T-helper 9 cell (primary cell): Measurements from ENCODE around the gene SLC34A3.
"Not testable (repeated sequence)": the region's sequence is repeated elsewhere in the genome, so short reads cannot be mapped to it uniquely, and the experiment has no call there.

Experiments used
- DNase-seq: peaks from one replicate; pipeline ENCODE4 v3.0.0-alpha.2; 2020

SLC34A3 gene

GRCh38 chr9:137243626-137244485, 13.2 kb downstream of the SLC34A3 start:
- no peak for DNase-seq

DNA sequence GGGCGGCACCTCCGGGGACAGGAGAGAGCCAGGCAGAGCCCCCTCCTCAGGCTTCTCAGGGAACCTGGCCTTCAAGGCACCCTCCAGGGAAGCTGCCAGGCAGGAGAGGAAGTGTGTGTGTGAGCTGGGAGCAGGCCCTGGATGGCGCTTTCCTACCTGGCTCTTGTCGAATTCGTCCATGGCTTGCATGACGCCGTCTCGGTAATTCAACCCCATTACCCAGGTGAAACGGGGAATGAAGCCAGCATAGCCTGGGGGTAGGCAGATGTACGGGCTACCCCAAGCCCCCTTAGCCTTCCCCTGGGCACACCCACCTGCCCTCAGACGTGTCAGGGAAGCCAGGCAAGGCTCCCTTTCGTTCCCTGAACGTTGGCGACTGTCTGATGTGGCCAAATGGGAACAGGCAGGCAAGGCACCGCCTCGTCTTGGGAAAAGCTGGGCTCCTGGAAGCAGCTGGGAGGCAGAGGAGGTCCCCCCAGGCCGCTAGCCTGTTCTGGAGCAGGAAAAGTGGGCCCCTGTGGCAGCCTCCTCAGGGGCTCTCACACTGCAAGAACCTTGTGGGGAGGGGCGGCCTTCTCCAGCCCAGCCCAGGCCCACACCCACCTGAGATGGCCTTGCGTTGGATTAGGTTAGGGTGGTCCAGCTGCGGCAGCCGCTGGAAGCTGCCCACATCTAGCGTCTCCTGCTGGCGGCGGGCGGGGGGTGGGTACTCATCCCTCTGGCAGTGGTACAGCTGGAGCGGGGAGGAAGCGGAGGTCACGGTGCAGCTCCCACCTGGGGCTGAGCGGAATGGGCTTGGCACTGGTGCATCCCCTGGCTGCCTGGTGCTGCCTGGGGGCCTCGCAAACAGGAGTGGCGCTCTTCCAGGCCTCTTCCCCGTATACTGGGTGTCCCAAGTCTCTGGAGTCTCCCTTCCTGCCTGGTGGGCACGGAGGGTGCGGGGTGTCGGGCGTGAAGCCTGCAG, 14.1 kb downstream of the SLC34A3 start:
- DNase-seq = no peak

GRCh38 chr9:137245450-137246421, 15.0 kb downstream of the SLC34A3 start:
- DNase-seq = no peak

DNA sequence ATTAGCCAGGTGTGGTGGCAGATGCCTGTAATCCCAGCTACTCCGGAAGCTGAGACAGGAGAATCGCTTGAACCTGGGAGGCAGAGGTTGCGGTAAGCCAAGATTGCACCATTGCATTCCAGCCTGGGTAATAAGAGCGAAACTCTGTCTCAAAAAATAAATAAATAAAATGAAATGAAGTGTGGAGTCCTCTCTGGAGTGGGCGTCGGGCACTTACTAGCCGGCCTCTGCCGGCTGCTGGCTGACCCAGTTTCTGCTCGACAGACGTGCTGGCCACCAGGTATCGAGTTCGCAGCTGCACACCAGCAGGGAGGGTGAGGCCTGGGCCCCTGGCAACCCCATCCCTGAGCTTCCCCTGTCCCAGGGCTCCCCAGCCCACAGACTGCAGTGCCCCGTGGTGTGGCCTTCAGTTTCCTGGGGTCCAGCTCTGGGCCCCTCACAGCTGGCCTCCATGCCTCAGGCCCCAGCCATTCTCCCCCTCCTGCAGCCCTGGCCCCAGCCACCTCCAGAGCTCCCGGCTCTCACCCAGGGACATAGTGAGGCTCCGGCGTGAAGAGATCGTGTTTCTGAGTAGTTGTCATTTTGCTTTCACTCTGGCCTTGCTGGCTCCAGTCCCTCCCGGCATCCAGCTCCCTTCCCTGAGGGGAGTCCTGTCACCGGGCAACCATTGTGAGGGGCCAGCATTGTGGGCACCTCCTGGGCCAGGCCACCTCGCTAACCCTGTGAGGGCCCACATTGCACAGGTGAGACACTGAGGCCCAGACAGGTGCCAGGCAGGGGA, 16.6 kb downstream of the SLC34A3 start:
- DNase-seq = no peak

DNA sequence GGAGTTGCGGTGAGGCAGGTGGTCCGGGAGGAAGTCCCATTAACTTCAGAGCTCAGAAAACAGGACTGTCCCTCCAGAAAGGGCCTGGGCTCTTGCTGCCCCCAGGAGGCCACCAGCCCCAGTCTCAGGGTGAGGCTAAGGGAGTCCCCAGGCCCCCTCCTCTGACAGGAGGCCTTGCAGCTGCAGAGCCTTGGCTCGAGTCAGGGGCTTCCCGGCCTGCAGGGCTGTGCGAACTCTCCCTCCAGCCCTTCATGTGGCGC, 17.1 kb downstream of the SLC34A3 start:
- DNase-seq = no peak

DNA sequence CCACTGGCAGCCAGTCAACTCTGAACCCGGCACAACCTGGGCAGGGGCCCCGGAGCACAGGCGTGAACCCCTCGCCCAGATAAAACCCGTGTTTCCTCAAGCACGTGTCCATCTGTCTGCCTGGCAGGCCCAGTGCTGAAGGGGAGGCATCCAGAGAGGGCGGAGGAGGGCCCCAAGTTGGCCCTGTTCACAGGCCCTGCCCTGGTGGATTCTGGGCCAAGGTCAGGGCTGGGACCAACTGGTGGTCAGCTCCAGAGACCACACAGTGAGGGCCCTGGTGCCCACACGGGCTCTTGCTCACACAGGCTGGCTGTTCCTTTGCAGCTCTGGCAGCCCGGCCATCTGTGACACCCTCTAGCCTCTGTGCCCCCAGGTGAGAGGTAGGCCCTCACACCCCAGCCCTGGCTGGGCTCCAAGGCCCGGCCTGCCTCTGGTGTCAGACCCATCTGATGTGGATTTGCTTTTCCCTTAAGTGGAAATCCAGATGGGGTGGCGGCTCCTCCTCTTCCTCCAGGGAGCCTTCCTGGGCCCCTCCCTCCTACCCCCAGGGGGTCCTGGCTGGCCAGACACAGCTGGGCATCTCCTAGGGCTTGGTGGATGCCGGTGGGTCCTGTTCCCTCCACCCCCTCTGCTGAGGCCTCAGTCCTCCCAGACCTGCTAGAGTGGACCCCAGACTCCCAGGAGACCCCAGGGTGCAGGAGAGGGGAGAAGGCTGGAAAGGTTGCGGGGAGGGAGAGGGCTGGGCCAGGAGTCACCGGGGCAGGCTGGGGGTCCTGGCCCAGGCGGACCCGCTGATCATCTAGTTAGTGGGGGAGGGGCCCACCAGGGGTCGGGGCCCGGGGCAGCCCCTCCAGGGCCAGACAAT, 19.9 kb downstream of the SLC34A3 start:
- no peak for DNase-seq

GRCh38 chr9:137251194-137251461, 20.4 kb downstream of the SLC34A3 start, which contains the start of gene STPG3:
Gene STPG3, plus strand, starts transcription at chr9:137251286. Its CDS starts 1 bp downstream, at chr9:137251287.
- no peak for DNase-seq

GRCh38 chr9:137251490-137252268, 21.0 kb downstream of the SLC34A3 start:
- no peak for DNase-seq

GRCh38 chr9:137252555-137253506, 22.1 kb downstream of the SLC34A3 start:
- no peak for DNase-seq

GRCh38 chr9:137253717-137254623, 23.3 kb downstream of the SLC34A3 start:
- no peak for DNase-seq

- peak; percentile 97 for DNase-seq
These were observed 24.1 kb downstream of the SLC34A3 start, which contains the start of gene NELFB for GRCh38 chr9:137254624-137255447. Gene NELFB, plus strand, starts transcription at chr9:137255327.

- DNase-seq = no peak
These were observed 24.9 kb downstream of the SLC34A3 start for GRCh38 chr9:137255448-137256114.

GRCh38 chr9:137256362-137256761, 25.7 kb downstream of the SLC34A3 start:
- DNase-seq = no peak

- DNase-seq = no peak
These were observed 26.2 kb downstream of the SLC34A3 start for GRCh38 chr9:137256856-137257255.

GRCh38 chr9:137262173-137262908, 31.6 kb downstream of the SLC34A3 start:
- DNase-seq = not testable (repeated sequence)
